DMS153 treated with DMSO at 0.1 percent for 48 hours (cell line): ENCODE results near the gene NTN5.
"Not testable (repeated sequence)": the region's sequence is repeated elsewhere in the genome, so short reads cannot be mapped to it uniquely, and the experiment has no call there.

Source experiments
- DNase-seq: peaks from one replicate; lab custom pipeline; 2025; ENCODE audit not compliant: unreplicated experiment; lab: John Stamatoyannopoulos, UW

NTN5 gene

GRCh38 chr19:48645620-48646000 lies 27.2 kb downstream of the NTN5 start:
- DNase-seq: peak; percentile 49

DNA sequence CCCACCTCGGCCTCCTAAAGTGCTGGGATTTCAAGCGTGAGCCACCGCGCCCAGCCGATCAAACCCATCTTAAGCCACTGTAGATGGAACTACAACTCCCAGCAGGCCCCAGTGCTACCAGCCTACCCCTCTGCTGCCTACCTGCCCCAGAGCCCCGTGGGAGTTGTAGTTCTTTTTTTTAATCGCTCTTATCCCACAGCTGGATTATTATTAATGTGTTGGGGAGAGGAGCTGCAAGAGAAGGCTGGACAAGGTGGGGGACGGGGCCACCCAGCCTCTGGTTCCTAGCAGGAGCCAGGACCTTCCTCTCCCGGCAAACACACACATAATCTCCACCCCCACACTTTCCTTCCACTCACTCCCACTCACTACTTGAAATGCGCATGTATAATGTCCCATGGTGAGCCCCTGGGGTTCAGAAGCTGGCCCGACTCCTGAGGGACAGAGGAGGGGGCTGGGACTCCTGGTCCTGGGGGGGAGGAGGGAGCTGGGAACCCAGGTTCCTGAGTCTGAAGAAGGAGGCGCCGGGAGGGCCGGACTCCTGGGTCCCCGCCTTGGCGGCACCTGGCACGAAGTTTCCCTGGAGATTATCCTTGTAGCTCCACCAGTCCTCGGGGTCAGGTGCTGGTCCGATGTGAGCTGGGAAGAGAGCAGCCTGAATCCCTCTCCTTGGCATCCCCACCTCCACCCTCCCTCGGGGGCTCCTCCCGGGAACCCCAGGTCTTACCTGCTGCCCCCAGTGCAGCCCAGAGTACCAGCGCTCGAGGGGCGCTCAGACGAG lies 27.8 kb downstream of the NTN5 start:
- peak; percentile 57 for DNase-seq

GRCh38 chr19:48644355-48644754 lies 28.5 kb downstream of the NTN5 start:
- DNase-seq: no peak

- no peak for DNase-seq
Observed at GRCh38 chr19:48642862-48643261, 30.0 kb downstream of the NTN5 start.

GRCh38 chr19:48641850-48642249 lies 31.0 kb downstream of the NTN5 start:
- no peak for DNase-seq

DNA sequence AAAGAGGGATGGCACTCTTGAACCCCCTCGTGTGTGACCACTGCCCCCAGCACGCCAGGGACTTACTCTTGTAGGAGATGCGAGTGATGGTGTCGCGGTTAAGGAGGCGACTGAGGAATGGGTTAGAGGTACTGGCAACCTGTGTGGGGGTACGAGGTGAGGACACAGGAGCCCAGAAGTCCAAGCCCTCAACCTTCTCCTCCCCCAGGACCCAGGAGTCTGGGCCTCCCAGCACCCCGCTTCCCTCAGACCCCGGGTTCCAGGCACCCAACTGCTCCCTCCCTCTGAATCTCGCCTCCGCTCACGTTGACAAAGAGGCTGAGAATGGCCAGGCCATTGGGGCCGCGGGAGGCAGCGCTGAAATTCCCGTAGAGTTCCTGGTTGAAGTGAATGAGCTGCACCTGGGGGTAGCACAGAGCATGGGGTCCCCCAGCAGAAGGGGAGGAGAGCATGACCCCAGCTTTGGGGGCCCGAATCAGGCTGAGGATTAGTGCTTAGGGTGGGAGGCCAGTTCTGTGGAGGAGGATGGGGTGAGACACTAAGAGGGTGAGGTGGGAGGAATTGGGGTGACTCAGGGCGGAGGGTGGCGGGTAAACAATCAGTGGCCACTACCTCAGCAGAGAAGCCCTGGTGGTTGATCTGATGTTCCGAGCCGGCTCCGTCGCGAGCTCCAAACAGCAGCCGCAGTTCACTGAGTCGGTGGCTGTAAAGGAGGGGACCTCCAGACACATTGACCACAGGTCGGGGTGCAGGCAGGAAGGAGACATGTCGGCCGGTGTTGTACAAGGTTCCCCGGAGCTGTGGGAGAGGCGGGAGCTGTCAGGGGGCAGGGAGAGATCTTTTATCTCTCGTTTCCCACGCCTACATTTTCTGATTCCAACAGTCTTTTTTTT lies 33.1 kb downstream of the NTN5 start:
- no peak for DNase-seq

- DNase-seq: no peak
Observed at GRCh38 chr19:48638831-48639381, 33.9 kb downstream of the NTN5 start.

DNA sequence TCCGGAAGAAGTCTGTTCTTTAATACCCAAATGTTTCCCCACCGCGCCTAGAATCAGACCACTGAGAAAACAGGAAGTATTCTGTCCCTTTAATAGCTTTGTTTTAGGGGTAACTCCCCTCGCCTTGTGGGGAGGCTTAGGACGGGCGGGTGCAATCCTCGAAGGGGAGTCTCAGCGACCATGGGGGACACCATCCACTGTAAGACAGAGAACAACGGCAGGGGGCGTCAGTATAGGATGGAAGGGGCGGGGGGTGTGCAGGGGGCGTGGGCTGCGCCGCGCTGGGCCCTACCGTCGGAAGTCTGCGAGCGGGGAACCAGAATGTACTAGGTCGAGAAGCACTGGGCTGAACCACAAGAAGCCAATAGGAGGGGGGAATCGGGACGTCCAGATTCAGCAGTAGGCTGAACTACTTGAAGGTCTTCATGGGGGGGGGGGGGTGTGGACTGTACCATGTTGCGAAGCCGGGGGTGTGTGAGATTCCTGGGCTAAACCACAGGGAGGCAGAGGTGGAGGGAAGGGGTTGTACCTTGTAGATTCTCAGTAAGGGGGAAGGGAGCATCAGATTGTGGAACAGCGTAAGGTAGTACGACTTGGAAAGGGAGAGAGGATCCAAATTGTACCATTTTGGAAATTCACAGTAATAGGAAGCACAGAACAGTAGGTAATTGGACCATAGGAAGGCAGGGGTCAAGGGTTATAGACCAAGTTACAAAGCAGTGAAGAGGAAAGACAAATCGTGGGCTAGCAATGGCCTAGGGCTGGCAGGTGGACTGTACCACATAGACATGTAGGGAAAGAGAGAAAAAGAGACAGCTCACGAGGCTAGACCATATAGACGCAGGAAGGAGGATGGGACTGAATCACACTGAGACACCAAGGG lies 34.6 kb downstream of the NTN5 start:
- peak; percentile 84 for DNase-seq

- DNase-seq: peak; percentile 94
Observed at GRCh38 chr19:48637449-48637947, 35.3 kb downstream of the NTN5 start.

- no peak for DNase-seq
Observed at GRCh38 chr19:48636859-48637448, 35.9 kb downstream of the NTN5 start, which contains the start of gene DBP. Gene DBP, minus strand, starts transcription at chr19:48637379. Its CDS starts 385 bp downstream, at chr19:48636994.

GRCh38 chr19:48635966-48636858 lies 36.6 kb downstream of the NTN5 start:
- peak; percentile 30 for DNase-seq

DNA sequence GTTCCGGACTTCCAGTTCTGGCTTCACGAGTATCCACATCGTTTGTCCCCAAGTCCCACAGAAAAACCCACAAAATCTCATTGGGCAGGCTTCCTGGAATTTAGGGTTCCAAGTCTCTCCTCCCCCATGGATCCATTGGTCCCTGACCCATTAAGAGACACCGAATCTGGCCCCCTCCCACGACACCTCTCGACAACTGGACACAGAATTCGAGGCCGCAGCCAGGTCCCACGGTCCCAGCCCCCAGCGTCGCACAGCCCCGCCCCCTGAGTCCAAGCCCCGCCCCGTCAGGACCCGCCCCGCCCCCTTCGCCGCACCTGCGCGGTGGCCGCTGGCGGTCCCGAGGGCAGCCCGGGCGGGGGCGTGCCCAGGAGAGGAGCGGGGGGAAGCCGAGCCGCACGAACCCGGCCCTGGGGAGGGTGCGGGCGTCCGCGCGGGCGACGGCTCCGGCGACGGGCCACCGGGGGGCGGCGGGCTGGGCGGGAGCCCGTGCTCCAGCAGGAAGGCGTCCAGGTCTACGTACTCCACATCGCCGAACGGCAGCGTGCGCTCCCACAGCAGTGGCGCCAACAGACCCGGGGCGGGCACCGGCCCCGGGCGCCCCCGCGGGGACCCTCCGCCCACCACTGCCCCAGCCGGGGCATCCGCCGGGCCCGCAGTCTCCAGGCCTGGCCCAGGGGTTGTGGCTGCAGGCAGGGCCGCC lies 37.4 kb downstream of the NTN5 start:
- DNase-seq: no peak

GRCh38 chr19:48634424-48635262 lies 38.2 kb downstream of the NTN5 start:
- DNase-seq: peak; percentile 86

DNA sequence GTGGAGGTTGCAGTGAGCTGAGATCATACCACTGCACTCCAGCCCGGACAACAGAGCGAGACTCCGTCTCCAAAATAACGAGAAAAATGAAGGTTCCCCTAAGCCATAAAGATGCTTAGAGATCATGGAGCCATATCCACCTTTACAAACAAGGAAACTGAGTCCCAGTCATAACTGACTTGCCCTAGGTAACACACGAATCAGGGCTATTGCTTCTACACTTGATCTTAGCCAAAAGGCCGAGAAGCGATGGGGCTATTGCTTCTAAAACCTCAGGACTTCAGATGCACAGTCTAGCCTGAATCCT lies 38.8 kb downstream of the NTN5 start:
- no peak for DNase-seq

DNA sequence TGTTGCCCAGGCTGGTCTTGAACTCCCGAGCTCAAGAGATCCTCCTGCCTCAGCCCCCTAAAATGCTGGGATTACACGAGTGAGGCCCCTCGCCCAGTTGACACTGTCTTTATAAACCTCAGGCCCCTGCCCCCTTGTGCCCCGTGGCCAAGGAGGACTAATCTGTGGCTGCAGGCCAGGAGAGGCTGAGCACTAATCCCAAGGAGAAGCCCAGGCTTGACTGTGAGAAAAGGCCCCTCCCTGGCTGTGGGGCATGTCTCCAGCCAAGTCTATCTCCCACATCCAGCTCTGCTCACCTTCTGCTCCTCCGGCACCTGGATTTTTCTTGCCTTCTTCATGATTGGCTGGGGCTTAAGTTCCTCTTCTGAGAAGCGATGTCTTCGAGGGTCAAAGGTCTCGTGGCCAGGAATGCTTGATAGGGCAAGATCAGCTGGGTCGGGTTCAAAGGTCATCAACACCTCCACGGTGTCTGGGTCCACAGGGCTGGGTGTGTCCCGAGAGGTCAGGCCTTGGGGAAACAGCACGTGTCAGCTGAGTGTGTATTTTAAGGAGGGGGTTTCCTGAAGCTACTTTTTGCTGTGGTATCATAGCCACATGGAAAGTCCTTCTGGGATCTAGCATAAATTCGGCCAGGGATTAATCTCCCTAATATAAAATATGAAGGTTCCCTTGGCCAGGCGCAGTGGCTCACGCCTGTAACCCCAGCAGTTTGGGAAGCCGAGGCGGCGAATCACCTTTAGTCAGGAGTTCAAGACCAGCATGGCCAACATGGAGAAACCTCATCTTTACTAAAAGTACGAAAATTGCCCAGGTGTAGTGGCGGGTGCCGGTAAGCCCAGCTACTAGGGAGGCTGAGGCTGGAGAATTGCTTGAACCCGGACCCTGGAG lies 39.4 kb downstream of the NTN5 start:
- no peak for DNase-seq

GRCh38 chr19:48632692-48633147 lies 40.1 kb downstream of the NTN5 start:
- DNase-seq: no peak

GRCh38 chr19:48632286-48632685 lies 40.5 kb downstream of the NTN5 start:
- not testable (repeated sequence) for DNase-seq
